GM12874 (cell line): ENCODE measurements around the gene STXBP3.

ENCODE experiments used
- TF ChIP-seq, protein P1 (sequence below): IDR thresholded peaks from 2 replicates; pipeline ENCODE4 v1.5.1; 2011; ENCODE audit warnings: low read depth, mild to moderate bottlenecking, control low read depth, low read length, moderate library complexity; ENCODE audit not compliant: insufficient read depth

Gene STXBP3

GRCh38 chr1:108708691-108709660 is 37.5 kb upstream of the STXBP3 start:
- TF ChIP-seq, protein P1, sequence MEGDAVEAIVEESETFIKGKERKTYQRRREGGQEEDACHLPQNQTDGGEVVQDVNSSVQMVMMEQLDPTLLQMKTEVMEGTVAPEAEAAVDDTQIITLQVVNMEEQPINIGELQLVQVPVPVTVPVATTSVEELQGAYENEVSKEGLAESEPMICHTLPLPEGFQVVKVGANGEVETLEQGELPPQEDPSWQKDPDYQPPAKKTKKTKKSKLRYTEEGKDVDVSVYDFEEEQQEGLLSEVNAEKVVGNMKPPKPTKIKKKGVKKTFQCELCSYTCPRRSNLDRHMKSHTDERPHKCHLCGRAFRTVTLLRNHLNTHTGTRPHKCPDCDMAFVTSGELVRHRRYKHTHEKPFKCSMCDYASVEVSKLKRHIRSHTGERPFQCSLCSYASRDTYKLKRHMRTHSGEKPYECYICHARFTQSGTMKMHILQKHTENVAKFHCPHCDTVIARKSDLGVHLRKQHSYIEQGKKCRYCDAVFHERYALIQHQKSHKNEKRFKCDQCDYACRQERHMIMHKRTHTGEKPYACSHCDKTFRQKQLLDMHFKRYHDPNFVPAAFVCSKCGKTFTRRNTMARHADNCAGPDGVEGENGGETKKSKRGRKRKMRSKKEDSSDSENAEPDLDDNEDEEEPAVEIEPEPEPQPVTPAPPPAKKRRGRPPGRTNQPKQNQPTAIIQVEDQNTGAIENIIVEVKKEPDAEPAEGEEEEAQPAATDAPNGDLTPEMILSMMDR = peak; percentile 60

DNA sequence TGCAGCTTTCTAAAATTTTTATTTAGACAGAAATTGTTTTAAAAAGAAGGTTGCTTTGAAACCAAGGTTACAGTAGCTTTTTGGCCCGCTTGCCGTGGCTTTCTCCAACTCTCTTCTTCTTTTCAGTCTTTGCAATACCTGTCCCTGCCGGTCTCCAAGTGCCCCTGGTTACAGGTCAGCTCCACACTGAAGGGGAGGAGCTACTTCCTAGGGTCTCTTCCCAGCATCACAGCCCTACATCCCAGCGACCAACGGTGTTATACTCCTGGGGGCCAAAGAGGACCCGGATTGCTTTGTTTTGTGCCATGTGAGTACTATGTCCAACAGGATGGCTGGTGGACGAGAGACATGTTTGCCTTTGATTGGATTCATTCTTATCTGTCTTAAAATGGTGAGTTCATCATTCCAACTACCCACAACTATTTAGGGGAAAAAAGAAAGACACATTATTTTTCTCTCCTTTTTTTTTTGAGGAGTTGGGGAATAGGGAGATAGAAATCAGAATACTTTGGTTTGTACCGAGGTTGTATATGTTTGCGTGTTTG is 33.8 kb upstream of the STXBP3 start, which contains the start of gene FNDC7:
FNDC7 (plus strand) TSS at position 303 of the 545 bp plus-strand sequence; CDS start at position 329, 26 bp downstream.
- TF ChIP-seq, protein P1 = no peak

- TF ChIP-seq, protein P1 = no peak
Measured at GRCh38 chr1:108715932-108716331, 30.5 kb upstream of the STXBP3 start.

DNA sequence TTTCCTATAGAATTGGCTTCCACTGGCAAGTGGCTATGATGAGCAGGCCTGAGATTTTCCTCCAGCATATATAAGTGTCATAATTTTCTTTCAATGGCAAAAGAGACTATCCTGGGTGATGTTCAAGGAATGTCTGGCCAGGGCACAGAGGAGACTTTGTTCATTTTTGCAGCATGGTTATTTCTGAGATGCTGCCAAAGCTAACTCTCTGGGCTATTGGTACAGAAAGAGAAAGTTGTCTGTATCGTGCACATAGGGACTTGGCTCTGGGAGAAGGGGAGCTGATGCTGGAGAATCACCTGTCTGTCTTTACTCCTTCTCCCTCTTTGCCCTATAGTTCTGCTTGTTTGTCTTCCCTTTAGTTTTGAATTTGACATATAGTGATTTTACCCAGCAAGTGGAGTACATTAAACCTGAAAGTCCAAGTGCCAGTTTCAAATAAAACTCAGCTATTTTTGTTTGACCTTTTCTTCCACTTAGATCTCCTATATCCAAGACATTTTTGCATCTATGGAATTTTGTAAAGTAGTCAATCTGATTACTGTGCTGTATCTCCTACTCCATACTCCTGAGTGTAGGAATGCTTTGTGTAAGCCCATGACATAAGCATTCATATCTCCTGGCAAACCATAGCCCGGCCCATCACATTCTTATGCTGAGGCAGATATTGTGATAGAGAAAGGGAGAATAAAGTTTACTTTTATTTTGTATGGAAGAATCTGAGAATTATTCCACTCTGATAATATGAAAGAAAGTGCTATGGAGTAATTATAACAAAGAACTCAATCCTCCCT is 29.8 kb upstream of the STXBP3 start:
- TF ChIP-seq, protein P1 = no peak

- TF ChIP-seq, protein P1 = no peak
Measured at GRCh38 chr1:108717774-108718316, 28.6 kb upstream of the STXBP3 start.

DNA sequence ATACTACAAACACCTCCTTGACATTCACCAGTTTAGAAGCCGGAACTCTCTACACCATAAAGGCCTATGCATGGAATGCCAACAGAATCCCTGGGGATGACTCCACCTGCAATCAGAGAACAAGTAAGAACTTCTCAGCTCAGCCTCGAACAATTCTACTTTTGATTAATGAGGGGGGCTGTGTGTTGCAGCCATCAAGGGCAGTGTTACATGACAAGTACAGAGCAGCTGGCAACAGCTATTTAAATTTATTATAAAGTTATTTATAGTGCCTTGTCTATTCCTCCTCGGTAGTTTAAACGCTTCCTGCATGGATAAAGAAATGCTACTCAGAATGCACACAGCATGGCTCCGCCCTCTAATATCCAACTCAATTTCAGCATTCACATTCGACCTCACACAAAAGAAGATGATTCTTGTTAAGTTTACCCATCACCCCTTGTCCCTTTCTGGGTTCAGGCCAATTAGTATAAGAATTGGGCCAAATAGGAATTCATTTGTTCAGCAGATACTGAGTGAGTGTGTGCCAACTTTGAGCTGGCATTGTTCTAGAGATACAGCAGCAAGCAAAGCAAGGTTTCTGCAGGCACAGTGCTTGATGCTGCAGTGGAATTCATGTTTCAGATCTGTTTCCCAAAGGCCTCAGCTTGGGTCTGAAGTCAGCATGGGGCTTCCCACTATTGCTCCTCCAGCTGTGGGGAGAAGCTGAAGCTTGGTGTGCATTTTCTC is 27.4 kb upstream of the STXBP3 start:
- TF ChIP-seq, protein P1 = no peak
